HG03135 (cell line): ENCODE data around the gene FRS3.
"Not testable (repeated sequence)": the region's sequence is repeated elsewhere in the genome, so short reads cannot be mapped to it uniquely, and the experiment has no call there.

Experiments used
- ATAC-seq: cut with Tn5 transposase; IDR thresholded peaks from one replicate; pipeline ENCODE4 v1.9.1; 2021; ENCODE audit warnings: mild to moderate bottlenecking, moderate library complexity; ENCODE audit not compliant: unreplicated experiment

The FRS3 gene

DNA sequence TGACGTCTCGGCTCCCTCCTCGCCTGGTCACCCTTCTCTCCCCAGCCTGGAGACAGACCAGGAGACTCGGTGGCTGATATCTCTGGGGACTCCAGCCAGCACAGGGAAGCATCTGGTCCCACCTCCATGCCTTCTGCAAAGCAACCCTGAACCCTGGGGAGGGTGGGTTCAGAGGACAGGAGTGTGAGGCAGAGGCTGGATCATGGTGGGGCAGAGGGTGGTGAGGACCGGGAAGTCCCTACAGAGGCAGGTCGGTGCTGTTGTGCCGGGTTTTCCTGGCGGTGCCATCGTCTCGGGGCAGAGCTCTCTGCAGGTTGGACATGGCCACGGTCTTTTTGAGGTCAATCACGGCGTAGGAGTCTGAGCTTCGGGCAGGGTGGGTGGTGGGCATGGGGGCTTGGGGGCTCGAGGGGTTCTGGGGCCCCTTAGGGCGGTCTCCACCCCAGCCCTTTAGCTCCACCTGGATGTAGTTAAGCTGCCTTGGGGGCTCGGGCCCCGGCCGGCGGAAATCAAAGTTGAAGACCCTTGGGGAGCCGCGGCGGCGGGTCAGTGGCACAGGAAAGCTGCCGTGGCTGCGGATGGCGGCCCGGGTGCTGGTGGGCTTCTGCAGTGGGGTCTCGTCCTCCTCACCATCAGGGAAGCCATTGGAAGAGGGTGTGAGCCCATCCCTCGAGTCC, 9.2 kb downstream of the FRS3 start:
- no peak for ATAC-seq

- ATAC-seq, result no peak
These were observed 10.3 kb downstream of the FRS3 start for GRCh38 chr6:41769376-41769775.

DNA sequence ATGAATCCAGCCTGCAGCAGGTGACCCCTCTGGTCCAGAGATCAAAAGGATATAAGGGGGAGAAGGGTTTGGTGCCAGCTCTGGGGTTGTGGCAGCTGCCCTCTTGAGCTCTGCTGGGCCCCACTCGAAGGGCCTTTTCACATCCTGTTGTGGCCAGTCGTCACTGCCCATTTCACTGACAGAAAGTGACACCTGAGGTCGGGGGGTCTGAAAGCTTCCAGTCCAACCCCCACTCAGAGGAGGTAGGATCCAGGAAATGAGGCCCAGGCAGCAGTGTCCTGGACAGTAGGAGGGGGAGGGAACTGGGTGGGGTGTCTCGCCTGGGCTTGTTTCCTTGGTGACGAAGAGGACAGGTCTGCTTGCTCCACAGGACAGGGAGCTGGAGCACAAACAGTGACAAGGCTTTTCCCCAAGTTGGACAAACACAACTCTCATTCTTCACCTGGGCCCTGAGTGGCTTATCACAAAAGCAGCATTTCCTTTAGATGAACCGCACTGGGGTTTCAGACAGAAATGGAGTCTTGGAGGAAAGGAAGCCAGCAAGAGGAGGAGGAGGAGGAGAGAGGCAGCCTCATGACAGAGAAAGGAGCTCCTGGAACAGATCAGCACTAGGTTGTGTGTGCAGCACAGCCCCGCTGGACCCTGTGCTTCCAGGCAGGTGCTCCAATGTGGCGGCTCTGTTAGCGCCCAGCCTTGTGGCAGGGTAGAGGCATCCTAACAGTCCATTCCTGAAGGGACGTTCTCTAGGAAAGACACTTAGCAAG, 11.0 kb downstream of the FRS3 start:
- no peak for ATAC-seq

GRCh38 chr6:41767112-41767833, 12.4 kb downstream of the FRS3 start:
- ATAC-seq, result no peak

DNA sequence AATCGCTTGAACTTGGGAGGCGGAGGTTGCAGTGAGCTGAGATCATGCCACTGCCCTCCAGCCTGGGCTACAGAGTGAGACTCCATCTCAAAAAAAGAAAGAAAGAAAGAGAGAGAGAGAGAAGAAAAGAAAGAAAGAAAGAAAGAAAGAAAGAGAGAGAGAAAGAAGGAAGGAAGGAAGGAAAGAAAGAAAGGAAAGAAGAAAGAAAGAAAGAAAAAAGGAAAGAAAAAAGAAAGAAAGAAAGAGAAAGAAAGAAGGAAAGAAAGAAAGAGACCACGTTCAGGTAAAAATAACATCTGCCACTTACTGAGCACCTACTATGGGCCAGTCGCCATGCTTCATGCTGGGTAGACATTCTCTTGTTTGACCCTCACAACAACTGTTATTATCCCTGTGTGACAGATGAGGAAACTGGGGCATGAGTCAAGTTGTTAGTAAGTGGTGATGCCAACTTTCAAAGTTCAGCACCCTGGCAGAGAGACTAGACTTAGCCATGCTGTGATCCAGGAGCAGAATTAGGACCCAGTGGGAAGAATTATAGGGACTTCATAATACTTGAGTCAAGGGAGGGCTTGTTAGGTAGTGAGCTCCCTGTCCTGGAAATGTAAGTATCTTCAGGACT, 13.5 kb downstream of the FRS3 start:
- not testable (repeated sequence) for ATAC-seq

- no peak for ATAC-seq
These were observed 16.2 kb downstream of the FRS3 start for GRCh38 chr6:41763470-41763869.

DNA sequence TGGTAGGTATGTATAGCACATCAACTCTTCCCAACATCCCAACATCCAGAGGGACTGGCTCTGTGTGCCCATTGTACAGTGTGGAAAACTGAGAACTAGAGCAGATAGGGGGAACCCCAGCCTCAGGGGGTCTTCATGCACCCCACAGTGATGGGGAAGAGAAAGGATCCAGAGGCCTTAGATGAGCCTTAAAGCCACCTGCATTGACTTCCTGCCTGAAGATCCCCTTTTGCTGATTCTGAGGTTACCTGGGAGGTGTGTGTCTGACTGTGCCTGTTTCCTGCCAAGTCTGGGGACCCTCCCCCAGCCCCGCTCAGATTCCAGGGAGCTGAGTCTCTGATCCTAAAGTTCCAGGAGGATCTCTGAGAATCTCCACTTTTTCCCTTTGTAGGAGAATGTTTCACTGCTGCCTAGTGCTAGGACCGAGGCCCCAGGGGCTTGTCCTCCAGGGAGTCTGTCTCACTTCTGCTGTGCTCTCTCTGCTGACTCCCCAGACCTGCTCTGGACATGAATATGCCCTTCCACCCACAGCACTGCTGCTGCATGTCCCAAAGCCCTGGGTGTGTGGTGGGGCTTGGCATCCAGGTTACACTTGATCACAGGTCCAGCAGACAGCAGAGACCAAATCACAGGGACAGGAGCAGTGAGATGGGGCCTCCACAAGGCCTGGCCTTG, 19.7 kb downstream of the FRS3 start:
- no peak for ATAC-seq

DNA sequence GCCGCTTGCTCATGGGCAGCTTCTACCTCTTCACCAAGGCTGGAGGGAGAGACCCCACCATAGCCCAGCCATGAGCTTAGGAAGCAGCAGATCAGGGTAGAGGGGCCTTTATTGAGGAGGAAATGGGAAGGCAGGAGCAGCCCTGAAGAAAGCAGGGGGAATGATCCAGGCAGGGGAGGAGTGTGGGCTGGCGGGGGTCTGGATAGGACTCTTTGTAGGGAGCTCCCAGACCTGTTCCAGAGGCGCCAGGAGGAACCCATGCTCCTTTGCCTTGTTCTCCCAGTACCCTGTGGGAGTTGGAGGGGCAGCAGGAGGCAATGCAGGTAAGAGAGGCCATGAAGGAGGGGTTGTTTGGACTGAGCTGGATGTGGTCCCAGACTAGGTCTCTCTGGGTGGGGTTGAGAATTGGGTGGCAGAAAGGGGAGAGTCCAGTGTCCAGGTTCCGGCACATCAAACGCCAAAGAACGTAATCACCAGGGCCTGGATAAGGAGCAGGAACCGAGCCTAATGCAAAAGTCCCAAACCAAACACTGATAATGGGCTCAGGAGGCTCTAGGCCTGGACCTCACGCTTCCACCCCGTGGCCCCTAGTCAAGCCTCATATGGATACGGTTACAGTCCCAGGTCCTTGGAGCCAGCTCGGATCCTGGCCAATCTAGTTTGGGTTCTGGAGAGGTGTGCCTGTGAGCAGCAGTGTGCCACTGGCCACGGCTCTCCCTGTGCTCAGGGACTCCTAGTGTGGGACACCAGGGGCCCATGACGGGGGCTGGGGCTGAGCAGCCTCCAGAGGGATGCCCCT, 20.4 kb downstream of the FRS3 start:
- ATAC-seq, result no peak

DNA sequence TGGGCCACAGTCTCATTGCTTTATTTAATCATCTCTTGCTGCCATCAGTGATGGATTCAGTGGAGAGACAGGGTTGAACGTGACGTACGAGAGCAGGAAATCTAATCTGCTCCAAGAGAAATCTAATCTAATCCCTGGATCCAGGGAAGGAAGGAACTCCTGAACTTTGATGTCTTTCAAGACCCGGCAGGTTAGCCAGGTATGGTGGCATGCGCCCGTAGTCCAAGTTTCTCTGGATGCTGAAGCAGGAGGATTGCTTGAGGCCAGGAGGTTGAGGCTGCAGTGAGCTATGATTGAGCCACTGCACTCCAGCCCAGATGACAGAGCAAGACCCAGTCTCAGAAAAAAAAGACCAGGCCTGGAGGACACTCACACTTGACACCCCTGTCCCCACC, 21.1 kb downstream of the FRS3 start:
- no peak for ATAC-seq

- no peak for ATAC-seq
These were observed 21.6 kb downstream of the FRS3 start for GRCh38 chr6:41757931-41758640.

GRCh38 chr6:41757271-41757670, 22.4 kb downstream of the FRS3 start:
- no peak for ATAC-seq

DNA sequence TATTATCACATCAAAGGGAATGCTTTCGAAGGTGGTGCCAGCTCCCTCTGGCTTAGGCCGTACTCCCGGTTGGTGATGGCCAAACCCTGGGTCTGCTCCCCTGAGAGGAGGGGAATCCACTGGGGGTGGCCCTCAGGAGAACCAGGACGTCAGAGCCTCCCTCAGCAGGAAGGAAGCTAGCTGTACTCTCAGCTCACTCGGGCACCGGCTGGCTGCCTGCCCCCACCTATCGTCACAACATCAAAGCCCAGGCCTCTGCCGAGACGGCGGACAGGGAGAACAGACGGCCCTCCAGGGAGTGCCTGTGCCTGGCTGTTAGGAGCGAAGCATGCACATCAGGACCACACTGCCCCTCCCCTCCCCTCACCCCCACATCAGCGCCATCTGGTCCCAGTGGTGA, 23.3 kb downstream of the FRS3 start:
- ATAC-seq, result no peak

GRCh38 chr6:41755895-41756294, 23.8 kb downstream of the FRS3 start:
- ATAC-seq, result no peak

DNA sequence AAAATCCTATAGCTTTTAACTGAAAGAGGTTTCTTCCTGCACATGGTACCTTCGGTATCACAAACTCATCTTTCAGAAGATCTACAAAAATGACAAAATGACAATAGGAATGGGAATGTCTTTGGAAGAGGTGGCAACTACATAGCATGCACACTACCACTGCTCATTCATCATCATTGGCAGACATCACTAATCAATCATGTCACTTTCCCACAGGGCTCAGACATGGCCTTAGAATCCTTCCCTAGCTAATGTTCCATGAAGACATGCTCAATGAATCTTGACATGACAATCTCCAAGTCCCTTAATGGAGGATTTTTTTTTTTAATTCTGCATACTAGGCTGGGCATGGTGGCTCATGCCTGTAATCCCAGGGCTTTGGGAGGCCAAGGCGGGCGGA, 29.3 kb downstream of the FRS3 start:
- no peak for ATAC-seq

DNA sequence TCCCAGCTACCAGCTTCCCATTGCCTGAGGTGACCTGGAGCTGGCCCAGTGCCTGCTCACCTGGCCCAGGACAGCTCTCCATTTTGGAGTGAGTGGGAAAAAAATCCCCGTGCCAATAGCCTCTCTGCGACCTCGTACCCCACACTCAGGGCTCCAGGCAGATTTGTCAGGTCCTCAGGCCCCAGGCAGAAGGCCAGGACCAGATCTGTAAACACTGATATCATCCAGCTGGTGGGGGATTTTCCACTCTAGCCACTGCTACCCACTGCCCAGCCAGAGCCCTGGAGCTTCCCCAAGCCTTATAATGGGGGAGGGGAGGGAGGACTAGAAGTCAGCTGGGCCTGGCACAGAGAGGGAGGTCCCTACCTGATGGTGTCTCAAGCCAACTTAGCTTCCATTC, 31.2 kb downstream of the FRS3 start:
- no peak for ATAC-seq

DNA sequence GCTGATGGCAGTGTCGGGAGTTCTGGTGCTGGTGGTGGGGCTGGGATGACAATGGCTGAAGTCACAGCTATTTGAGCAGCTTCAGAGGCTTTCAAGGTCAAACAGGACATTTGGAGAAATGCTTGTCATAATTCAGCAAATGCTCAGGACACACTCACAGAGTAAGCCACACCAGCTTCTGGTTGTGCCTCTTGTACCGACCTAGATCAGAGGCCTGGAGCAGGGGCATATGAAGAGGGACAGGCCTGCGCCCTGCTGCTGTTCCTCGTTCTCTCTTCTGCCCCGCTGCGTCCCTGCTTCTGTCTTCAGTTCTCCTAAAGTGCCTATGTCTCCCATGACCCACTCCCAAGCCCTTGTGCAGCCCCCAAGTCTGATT, 31.6 kb downstream of the FRS3 start:
- ATAC-seq, result no peak

GRCh38 chr6:41747256-41748101, 32.2 kb downstream of the FRS3 start, which contains the start of gene PGC:
PGC (minus strand) TSS chr6:41747397; CDS start chr6:41747334, 63 bp downstream.
- no peak for ATAC-seq

DNA sequence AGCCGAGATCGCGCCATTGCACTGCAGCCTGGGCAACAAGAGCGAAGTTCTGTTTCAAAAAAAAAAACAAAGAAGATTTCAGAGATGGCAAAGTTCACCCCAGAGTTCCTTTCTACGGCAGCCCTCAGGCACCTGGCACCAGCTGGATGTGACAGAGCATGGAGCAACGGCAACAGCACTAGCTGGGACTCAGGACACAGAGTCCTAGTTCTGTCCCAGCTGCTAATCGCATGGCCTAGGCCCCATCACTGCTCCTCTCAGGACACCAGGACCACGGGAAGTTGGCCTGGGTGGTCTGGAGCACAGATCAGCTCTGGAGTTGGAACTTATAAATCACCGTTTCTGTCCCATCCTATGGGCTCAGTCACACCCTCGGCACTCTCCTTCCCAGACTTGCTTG, 33.6 kb downstream of the FRS3 start:
- no peak for ATAC-seq
